ENCODE results near the gene KCNMA1.

The KCNMA1 gene

DNA sequence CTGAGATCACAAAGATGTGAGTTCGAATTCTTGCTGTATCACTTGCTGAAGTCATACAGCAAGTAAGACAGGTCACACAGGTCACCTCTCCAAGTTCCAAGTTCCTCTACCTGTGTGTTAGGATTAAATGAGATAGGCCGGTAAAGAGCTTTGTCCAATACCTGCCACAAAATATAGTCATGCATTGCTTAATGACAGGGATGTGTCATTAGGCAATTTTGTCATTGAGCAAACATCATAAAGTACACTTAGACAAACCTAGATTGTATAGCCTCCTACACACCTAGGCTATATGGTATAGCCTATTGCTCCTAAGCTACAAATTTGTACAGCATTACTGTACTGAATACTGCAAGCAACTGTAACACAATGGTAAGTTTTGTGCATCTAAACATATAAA is 469.4 kb downstream of the KCNMA1 start:
- H3K36me3 ChIP-seq (ENCODE audit: control insufficient read depth, insufficient read depth, low read length), result no peaks in the 10 kb centered on the region
- no peaks in the 10 kb centered on the region for H3K27me3 ChIP-seq (ENCODE audit: control insufficient read depth, insufficient read depth, low read length)
- H3K4me3 ChIP-seq (ENCODE audit: low read depth, low read length), result no peak overlapping the region
- no peak overlapping the region for H3K9ac ChIP-seq
- TF ChIP-seq, protein P1, sequence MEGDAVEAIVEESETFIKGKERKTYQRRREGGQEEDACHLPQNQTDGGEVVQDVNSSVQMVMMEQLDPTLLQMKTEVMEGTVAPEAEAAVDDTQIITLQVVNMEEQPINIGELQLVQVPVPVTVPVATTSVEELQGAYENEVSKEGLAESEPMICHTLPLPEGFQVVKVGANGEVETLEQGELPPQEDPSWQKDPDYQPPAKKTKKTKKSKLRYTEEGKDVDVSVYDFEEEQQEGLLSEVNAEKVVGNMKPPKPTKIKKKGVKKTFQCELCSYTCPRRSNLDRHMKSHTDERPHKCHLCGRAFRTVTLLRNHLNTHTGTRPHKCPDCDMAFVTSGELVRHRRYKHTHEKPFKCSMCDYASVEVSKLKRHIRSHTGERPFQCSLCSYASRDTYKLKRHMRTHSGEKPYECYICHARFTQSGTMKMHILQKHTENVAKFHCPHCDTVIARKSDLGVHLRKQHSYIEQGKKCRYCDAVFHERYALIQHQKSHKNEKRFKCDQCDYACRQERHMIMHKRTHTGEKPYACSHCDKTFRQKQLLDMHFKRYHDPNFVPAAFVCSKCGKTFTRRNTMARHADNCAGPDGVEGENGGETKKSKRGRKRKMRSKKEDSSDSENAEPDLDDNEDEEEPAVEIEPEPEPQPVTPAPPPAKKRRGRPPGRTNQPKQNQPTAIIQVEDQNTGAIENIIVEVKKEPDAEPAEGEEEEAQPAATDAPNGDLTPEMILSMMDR (IDR thresholded peaks at IDR 0.05), result no peak
- H2AFZ ChIP-seq, result no peak overlapping the region
- no peaks in the 10 kb centered on the region for H3K4me1 ChIP-seq
- no peaks in the 10 kb centered on the region for H3K9me3 ChIP-seq (ENCODE audit: control insufficient read depth, low read length)
- H3K27ac ChIP-seq, result no peak overlapping the region
- no peaks in the 10 kb centered on the region for H3K79me2 ChIP-seq
- no peak overlapping the region for H3K4me2 ChIP-seq (ENCODE audit: low read length)

DNA sequence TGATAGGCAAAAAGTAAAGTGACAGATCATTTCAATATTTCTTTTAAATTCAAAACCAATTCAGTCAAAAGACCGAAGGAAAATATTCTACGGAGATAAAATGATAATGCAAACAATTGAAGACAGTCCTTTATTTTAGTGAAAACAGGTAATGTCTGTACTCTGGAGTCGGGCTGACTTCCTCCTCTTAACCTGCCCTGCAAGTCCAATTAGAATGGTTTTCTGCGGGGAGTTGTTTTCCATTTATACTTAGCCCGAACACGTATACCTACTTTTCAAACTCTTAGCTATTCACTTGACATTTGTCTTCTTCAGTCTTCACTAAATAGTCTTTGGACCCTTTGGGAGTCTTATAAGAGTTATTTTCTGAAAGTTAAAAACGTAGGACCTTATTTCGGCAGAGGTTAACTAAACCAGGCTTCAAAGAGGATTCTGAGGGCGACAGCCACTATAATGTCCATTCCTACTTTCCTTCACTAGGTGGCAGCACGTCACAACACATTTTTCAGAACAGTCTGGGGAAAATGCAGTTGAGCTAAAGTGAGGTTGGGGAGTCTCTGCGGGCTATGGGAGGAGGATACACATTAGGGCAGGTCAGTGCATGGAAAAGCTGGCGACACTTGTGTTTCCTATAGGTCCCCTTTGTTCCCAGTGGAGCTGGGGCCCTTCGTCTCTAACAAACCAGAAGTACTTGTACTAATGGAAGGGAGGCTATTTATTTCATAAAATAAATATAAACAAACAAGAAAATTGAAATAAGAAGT is 472.0 kb downstream of the KCNMA1 start:
- Histone ChIP-seq H3K4me2 (ENCODE audit: low read length) (peak overlapping the region; percentile 73), H3K79me2 (no peaks in the 10 kb centered on the region), H3K36me3 (ENCODE audit: control insufficient read depth, insufficient read depth, low read length) (no peaks in the 10 kb centered on the region), H2AFZ (peak overlapping the region; percentile 65), H3K4me3 (ENCODE audit: low read depth, low read length) (no peak overlapping the region), H3K9ac (no peak overlapping the region), H3K9me3 (ENCODE audit: control insufficient read depth, low read length) (no peaks in the 10 kb centered on the region), H3K4me1 (no peaks in the 10 kb centered on the region), H3K27ac (no peak overlapping the region), H3K27me3 (ENCODE audit: control insufficient read depth, insufficient read depth, low read length) (no peaks in the 10 kb centered on the region)
- TF ChIP-seq, protein P1 (IDR thresholded peaks at IDR 0.05), result peak; percentile 68

DNA sequence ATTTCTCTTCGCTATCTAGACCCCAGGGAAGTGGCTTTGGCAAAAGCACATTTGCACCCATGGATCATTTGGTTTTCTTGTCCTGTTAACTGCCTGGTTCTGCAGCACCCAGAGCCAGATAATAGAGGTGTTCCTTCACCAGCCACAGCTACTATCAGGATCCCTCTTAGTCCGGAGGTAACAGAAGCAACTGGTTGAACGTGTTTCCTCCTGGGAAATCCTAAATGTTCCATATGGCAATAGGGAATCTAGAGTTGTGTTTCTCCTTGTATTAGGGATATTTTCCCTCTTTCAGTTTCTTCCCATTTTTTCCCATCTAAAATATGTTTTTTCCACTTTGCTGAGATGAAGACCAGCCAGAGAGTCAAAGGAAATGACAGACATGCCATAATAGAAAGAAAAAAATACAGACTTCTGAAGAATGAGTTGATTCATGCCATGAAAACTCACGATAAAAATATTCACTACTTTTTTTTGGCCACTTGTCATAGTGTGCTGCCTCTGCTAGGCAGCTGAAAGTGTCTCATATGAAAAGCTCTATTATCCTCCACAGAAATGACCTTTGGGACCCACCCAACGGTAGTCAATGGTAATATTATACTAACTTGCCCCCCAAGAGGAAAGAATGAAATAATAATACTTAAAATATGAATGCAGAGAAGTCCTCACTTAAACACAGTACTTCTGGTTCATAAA is 472.8 kb downstream of the KCNMA1 start:
- H2AFZ ChIP-seq, result no peak overlapping the region
- TF ChIP-seq, protein P1 (IDR thresholded peaks at IDR 0.05), result no peak
- H3K27me3 ChIP-seq (ENCODE audit: control insufficient read depth, insufficient read depth, low read length), result no peaks in the 10 kb centered on the region
- H3K4me1 ChIP-seq, result no peaks in the 10 kb centered on the region
- no peak overlapping the region for H3K4me2 ChIP-seq (ENCODE audit: low read length)
- H3K79me2 ChIP-seq, result no peaks in the 10 kb centered on the region
- no peaks in the 10 kb centered on the region for H3K36me3 ChIP-seq (ENCODE audit: control insufficient read depth, insufficient read depth, low read length)
- no peak overlapping the region for H3K4me3 ChIP-seq (ENCODE audit: low read depth, low read length)
- no peak overlapping the region for H3K9ac ChIP-seq
- H3K27ac ChIP-seq, result no peak overlapping the region
- no peaks in the 10 kb centered on the region for H3K9me3 ChIP-seq (ENCODE audit: control insufficient read depth, low read length)

DNA sequence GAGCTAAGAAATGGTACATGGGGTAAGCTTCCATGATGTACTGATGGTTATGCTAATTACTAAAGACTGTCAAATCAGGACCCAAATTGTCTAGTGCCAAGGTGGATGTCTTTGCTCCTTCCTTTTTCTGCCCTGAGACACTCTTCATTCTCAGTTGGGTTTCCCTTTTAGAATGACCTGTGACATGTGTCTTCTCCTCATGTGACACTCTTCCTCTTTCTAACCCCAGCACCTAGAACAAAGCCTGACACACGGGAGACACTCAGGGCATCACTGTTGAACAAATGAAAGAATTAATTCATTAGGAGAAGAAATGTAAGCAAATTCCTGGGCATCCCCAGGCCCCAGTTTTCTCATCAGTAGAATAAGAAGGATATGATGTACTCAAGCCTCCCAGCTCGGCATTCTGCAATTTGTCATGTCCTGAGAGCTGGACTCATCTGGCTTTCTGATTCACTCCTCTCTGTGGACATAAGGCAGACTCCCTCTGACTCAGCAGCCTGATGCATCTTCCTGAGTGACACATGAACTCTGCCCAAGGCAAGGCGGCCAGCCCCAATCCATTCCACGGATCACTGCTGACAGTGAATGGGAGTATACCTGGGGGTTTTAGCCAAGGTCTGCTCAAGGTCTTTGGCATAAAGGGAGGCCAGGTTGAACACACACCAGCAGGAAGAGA is 473.8 kb downstream of the KCNMA1 start:
- no peaks in the 10 kb centered on the region for H3K36me3 ChIP-seq (ENCODE audit: control insufficient read depth, insufficient read depth, low read length)
- TF ChIP-seq, protein P1 (IDR thresholded peaks at IDR 0.05), result no peak
- H3K27ac ChIP-seq, result no peak overlapping the region
- H3K9me3 ChIP-seq (ENCODE audit: control insufficient read depth, low read length), result no peaks in the 10 kb centered on the region
- no peaks in the 10 kb centered on the region for H3K4me1 ChIP-seq
- H3K79me2 ChIP-seq, result no peaks in the 10 kb centered on the region
- no peaks in the 10 kb centered on the region for H3K27me3 ChIP-seq (ENCODE audit: control insufficient read depth, insufficient read depth, low read length)
- no peak overlapping the region for H2AFZ ChIP-seq
- H3K4me3 ChIP-seq (ENCODE audit: low read depth, low read length), result no peak overlapping the region
- H3K9ac ChIP-seq, result no peak overlapping the region
- H3K4me2 ChIP-seq (ENCODE audit: low read length), result no peak overlapping the region

Data from parathyroid adenoma (tissue), 2 donors.